GM11168 (cell line): Measurements from ENCODE around the gene MYO1F.
"Not testable (repeated sequence)": the region's sequence is repeated elsewhere in the genome, so short reads cannot be mapped to it uniquely, and the experiment has no call there.

Source experiments
- in situ Hi-C: fragments of 300-500 bp; cut with MboI; formaldehyde crosslinking; loops from one replicate; pipeline ENCODE4 v1.12.0; 2022; ENCODE audit warnings: low sequenced_read_pairs; ENCODE audit not compliant: unreplicated experiment

The MYO1F gene

DNA sequence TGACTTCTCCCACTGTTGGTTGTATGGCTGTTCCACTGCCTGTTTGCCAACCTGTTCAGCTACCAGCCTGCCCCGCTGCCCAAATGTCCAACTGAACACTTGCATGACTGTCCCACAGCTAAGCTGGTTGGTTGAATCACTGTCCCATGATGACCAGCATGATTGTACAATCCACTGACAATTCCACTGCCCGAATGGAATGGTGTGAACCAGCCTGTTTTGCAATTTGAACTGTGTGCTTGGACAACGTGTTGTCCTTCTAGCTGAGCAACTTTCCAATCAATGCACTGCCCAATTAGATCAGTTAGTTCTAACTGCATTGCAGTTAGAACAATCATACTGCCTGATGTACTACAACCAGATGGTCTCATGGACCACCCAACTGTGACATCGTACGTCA, 24.6 kb upstream of the MYO1F start:
- in situ Hi-C loops = no loop called here

DNA sequence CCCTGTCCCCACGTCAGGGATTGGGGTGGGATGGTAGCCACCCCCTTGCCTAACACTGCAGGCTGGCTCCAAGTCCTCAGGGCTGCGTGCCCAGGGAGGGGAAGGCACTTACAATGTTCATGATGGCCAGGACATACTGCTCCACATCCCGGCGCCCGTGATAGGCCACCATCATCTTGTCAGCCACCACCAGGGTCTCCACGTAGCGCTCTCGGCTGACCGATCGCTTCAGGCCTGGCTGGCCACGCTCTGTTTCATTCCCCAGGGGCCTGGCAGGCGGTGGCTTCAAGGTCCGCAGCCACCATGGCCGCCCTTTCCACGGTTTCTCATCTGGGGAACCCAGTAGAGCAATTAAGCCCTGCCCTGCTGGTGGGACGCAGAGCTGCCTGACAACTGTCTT, 23.6 kb upstream of the MYO1F start:
- in situ Hi-C loops = no loop called here

DNA sequence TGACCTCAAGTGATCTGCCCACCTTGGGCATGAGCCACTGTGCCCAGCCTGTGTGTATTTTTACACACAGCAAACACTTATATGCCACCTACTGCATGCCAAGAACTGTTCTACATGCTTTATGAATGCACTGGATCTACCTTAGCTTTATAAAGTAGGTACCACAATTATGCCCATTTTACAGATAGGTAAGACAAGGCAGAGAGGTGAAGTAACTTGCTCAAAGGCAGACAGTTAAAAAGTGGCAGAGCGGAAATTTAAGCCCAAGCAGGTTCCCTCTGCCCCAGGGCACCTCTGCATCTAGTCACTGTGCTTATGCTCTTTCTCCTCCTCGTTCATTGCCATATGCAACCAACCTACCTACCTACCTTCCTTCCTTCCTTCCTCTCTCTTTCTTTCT, 22.8 kb upstream of the MYO1F start:
- in situ Hi-C loops = no loop called here

DNA sequence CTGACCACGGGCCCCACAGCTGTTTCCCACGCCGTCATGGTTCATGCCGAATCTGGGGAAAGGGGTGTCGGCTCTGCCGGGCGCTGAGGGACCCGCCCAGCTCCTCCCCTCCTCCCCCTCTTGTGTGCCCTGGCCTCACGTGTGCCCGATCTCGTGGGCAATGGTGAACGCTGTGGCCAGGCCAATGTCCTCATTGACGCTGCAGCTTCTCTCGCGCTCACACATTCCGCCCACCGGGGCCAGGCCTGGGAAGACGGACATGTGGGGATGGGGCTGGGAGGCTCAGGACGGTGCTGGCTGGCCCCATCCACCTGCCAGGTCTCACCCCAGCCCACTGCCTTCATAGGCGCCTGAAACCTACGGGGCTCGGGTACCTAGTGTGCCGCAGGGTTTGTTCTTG, 18.9 kb upstream of the MYO1F start:
- in situ Hi-C loops = no loop called here

DNA sequence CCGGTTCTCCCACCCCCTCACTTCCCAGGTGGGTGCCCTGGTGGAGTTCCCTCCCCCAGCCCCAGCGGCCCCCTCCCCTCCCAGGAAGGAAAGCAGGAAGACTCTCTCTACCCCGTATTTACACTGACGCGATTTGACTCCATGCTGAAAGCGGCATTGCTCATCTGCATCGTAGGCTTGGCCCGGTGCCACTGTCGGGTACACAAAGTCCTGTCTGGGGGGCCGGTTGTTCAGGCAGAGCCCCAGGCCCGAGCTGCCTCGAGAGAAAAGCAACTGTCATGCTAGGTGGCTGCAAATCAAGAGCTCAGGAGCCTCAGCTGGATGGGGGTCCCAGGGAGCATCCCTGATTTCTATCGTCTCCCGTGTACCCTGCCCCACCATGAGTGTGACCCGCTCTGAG, 18.4 kb upstream of the MYO1F start:
- in situ Hi-C loops = no loop called here

DNA sequence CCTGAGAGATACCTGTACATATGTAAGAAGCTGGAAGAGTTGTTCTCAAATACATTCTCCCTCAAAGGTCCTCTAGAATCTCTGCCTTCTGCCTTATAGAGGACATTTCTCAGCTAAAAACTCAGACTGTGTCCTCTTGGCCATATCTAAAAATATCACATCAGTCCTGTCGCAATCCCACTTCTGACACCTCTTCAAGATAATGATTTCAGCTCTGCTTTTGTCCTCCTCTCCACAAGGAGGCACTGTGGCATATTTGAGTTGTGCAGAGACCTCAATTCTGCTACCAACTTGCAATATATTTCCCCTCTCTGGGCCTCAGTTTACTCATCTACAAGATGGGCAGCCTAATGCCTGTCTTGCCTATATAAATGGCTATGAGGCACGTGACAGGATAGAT, 16.7 kb upstream of the MYO1F start:
- in situ Hi-C loops = no loop called here

DNA sequence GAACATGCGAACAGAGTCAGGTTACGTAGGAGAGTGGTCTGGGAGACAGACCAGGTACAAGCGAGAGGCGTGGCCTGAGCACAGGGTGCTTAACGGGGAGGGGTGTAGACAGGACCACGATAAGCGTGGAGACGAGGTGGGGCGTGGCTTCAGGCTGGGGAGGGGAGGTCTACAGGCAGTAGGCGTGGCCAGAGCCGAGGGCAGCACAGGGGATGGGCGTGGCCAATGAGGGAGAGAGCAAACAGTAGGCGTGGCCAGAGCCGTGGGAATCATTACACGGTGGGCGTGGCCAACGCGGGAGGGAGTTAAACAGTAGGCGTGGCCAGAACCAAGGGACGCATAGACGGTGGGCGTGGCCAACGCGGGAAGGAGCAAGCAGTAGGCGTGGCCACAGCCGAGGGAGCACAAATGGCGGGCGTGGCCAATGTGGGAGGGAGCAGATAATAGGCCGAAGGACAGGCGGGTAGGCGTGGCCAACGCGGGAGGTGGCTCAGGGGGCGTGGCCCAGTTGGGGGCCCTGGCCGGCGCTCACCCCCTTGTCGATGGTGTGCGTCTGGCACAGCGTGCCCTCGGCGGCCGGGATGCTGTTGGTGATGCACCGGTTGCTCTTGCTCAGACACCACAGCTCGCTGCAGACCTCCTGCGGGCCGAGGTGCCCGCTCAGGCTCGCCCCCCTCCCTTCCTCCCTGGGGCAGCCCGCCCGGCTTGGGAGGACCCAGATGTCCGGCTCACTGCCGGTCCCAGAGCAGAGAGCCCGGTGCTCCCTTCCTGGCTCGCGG, 15.2 kb upstream of the MYO1F start:
- in situ Hi-C loops = no loop called here

DNA sequence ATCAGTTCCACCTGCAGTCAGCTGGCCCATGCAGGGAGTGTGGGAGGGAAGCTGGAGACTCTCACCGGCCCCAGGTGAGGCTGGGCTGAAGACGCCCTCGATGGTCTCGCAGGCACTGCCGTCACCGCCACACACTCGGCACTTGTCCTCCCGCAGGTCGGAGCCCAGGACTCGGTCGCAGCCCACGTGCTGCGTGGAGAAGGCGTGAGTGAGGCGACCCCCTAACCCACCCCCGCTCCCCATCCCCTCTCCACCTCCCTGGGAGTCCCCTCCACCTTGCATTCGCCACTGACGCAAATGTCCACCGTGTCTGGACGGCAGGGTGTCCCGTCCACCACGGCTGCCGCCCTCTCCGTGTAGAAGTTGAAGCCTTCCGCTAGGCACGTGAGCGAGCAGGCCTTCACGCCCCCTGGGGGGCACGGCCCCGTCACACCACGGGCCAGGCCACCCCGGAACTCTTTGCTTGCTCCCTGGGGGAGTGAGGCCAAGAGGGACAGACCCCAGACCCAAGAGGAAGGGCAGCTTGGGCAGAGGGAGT, 12.0 kb upstream of the MYO1F start:
- in situ Hi-C loops = no loop called here

DNA sequence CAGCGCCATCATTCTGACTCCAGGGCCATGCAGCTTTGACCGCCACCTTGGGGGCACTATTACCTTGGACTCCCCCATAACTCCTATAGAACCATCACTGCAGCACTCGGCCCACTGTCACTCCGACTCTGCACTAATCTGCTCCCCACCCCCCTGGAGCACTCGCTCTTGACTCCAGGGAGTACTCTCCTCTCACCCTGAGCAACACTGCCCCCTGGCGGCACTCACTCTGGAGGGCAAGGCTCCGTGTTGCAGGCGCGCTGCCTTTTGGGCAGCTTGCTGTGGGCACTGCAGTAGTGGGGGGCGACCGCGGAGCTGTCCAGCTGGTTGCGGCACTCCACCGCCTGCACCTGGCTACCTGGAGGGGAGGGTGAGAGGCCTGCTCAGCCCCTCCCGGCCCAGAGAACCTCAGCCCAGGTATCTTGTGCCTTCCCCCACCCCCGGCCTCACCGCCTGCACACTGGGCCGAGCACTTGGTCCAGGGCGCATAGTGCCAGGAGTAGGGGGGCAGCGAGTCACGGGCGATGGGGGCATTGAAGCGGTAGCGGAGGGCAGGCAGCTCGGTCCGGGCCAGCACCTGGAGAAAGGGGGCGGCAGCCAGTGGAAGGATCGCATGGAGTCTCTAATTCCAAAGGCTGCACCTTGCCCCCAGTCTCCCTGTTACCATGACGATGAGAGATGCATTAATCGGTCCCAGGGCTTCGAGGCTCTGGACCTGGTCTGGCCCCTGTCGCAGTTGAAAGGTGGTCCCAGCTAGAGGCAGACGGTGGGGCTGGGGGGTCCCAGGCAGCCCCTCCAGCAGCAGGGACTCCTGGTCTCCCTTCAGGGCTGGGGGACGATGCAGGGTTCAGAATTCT, 8.9 kb upstream of the MYO1F start:
- in situ Hi-C loops = no loop called here

DNA sequence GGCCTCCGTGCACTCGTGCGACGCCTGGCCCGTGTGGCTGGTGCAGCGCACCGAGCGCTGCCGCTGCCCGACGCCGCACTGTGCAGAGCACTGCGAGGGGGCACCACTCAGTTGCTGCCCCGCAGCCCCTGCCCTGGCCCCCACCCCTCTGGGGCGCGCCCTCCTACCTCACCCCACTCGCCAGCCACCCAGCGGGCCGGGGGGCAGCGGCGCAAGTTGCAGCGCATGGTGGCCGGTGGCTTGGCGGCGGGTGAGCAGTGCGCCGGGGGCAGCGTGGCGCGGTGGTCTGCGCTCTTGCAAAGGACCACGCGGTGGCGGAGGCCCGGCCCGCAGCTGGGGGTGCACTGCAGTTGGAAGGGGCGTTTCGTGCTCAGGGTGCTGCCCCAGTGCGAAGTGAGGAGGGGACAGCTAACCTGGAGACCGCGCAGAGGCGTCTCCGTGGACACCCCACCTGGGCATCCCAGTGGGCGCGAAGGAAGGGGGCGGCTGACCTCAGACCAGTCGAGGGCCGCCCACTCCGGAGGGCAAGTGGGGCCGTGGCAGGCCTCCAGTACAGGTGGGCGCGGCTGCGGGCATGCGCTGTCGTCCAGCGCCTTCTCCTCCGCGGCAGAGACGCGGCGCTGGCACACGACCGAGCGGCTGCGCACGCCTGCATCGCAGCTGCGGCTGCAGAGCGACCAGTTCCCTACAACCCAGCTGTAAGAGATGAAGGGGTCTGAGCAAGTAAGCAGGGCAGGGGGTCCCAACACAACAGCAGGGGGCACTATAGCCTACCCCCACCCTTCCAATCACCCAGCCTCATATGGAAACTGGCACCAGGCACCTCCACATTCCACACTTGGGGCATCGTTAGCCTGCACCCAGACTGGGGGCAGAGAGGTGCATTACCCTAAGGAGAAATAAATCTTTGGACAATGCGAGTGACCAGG, 8.0 kb upstream of the MYO1F start:
- in situ Hi-C loops = no loop called here

DNA sequence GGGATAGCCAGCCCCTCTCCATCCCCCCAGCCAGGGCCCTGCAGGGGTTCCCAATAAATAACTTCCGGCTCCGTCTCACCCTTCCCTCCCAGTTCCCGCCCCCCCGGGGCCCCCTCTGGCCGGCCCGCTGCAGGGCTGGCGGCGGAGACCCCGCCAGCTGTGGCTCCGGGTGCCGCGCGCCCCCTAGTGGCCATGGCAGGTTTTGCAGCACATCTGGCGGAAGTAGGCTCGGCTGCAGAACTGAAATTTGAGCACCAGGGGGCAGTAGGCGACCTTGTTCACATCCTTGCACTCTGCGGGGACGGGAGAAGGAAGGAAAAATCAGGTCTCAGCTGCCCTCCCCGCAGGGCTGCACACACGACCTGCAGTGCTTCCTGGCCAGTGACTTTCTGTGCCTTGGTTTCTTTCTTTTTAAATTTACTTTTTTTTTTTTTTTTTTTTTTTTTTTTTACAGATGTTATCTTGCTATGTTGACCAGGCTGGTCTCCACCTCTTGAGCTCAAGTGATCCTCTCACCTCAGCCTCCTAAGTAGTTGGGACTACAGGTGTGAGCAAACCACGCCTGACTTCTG, 3.6 kb upstream of the MYO1F start:
- in situ Hi-C loops = no loop called here

DNA sequence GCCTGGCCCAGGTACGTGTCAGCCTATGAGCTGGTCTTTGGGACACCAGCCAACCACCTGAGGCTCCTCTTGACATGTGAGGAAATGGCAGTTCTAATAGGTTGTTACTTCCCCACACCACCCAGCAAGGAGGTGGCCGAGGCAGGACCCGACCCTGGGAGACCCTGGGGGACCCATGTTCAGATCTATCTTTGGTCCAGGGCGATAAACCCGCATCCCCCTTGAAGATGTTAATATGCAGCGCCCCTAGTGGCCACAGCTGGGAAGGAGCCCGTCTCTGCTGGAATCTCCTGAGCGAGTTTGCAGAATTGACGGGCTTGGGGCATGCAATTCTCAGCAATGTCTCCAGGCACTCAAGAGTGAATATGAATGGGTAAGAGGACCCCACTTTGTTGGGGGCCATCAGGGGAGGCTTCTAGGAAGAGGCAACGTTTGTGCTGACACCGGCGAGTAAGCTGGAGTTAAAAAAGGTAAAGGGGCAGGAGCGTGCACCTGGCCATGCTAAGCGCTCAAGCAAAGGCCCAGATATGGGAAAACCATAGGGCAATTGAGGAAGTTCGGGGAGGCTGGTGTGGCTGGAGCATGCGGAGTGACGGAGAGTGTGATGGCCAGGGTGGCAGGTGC, 1.5 kb upstream of the MYO1F start:
- in situ Hi-C loops = no loop called here

DNA sequence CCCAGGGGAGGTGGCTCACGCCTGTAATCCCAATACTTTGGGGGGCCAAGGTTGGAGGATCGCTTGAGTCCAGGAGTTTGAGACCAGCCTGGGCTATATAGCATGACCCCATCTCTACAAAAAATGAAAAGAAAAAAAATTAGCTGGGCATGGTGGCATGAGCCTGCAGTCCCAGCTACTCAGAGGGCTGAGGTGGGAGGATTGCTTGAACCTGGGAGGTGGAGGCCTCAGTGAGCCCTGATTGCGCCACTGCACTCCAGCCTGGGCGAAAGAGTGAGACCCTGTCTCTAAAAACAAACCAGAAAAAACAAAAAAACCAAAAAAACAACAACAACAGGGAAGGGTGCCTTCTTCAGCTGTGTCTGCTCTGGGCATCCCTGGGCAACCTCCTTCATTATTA, 499 bp upstream of the MYO1F start:
- in situ Hi-C loops = no loop called here

DNA sequence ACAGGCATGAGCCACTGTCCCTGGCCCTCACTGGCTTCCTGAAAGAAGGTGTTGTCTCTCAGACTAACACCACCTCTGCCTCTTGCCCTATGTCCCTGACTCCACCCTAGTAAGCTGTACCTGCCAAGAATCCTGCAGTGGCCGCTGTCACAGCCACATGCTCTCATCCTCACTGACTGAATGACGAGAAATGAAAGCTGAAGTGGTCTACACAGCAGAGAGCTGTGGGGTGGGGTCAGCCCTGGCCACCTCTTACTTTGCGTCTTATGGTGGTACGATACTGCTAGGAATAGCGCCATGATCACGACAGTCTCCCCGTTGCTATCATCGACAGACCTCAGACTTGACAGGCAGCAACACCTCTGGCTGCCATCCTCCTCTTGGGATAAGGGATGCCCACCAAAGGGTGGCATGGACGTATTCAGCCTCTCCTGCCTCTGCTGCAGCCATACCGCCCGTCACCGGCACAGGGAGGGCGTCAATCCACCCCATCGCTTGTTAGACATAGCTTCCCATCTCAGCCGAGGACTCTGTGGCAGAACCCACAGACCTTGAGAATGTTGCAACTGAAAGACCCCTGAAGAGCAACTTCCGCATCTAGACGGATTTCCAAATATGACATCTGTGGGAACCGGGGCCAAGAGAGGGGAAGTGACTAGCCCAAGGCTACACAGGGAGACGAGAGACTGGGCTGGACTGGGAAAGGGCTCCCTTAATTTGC, 809 bp downstream of the MYO1F start:
- in situ Hi-C loops = no loop called here

DNA sequence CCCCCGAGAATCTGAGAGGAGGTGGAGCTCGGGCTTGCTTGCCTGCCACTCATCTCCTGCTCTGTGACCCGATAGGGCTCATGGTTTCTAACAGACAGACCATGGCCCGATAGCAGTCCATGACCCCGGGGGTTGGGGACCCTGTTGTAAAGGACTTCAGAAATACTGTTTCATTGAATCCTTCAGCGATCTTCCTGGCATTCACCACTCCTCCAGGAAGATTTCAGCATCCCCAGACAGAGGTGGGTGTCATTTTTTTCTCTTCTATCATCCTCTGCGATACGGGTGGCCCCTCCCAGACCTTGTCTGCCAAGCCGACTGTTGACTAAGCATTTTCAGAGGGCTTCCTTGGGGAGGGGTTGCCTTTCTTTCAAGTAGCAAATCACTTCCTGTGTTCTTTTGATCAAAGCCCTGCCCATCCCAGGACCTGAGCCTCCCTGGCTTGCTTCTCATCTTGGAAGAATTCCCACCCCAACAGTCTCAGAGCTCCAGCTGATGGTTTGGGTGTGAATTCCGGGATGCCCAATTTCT, 1.7 kb downstream of the MYO1F start:
- in situ Hi-C loops = no loop called here

DNA sequence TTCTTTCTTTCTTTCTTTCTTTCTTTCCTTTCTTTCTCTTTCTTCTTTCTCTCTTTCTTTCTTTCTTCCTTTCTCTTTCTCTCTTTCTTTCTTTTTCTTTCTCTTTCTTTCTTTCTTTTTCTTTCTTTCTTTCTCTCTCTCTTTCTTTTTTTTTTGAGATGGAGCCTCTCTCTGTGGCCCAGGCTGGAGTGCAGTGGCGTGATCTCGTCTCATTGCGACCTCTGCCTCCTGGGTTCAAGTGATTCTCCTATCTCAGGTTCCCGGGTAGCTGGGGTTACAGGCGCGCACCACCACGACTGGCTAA, 2.7 kb downstream of the MYO1F start:
- in situ Hi-C loops = not testable (repeated sequence)

DNA sequence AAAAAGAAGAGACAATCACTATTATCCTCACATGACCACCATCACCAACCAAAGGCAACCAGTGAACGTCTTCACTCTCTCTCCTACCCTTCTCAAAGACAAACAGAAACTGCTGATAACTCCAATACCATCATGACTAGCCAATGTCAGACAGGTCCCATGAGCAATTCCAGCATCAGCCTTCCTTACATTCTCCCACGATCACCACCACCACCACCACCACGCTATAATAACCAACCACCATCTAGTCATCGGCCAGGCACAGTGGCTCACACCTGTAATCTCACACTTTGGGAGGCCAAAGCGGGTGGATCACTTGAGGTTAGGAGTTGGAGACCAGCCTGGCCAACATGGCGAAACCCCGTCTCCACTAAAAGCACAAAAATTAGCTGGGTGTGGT, 3.9 kb downstream of the MYO1F start:
- in situ Hi-C loops = no loop called here

DNA sequence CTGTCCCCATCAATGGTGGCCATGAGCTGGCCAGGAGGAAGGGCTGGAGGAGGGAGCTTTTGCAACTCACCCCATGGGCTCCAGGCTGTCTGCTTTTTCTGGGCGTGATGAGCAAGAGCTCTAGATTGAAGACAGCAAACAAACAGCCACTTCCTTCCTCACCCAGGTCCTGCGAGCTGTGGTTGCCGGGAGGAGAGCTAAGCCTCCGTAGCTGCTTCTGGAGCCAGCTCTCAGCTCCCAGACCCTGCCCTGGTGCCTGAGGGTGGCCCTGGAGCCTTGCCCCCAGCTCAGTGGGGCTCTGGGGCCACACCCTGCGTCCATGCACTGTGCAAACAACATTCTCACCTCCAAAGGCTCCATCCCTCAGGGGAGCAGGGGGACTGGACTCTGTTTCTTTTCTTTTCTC, 6.2 kb downstream of the MYO1F start:
- in situ Hi-C loops = no loop called here
